Keratinocyte (primary cell): ENCODE measurements around the gene PTPN14.

Experiments
- EZH2 ChIP-seq: IDR thresholded peaks from one replicate; pipeline ENCODE4 v1.6.1; 2012; ENCODE audit warnings: inconsistent platforms, mild to moderate bottlenecking, low read length, moderate library complexity
- TF ChIP-seq, protein P1 (sequence below), 3 experiments: IDR thresholded peaks in 1 of 3; conservative IDR thresholded peaks in 1 of 3; optimal IDR thresholded peaks in 1 of 3; 2 replicates in 2 of 3; 3 replicates in 1 of 3; pipeline versions ENCODE3 to v1.5.1; 2011; ENCODE audit warnings: low read length in 3 of 3, mild to moderate bottlenecking in 3 of 3, moderate library complexity in 2 of 3, control low read depth in 1 of 3, inconsistent platforms in 1 of 3; ENCODE audit not compliant: insufficient read depth in 2 of 3; ENCODE audit errors: extremely low read depth in 1 of 3

DNA sequence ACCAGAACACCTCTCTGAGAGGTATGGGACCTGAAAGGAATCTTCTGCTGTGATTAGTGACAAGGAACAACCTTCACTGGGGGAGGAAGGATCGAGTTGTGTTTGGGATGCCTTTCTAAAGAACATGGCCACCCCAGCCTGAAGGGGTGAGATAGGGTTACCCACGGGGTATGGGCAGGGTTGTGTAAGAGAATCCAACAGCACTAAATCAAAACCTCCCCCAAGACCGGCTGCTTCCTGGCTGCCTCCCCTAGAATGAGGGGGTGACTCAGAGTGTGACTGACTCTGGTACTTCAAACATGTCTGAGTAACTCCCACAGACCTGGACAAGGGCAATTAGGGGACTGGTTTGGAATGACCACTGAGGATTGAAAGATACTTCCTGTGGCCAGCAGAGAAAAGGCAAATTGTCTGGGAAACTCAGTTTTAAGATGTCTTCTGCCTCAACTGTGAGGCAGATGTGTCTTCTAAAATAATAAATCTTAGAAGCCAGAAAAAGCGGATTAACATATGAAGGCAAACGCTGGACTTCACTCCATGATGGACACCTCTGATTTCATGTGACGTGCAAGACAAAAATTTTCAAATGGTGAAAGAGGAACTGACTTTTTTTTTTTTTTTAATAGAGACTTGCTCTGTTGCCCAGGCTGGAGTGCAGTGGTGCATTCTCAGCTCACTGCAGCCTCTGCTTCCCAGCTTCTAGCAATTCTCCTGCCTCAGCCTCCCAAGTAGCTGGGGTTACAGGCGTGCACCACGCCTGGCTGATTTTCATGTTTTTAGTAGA lies 6.7 kb upstream of the PTPN14 start:
- TF ChIP-seq, protein P1, sequence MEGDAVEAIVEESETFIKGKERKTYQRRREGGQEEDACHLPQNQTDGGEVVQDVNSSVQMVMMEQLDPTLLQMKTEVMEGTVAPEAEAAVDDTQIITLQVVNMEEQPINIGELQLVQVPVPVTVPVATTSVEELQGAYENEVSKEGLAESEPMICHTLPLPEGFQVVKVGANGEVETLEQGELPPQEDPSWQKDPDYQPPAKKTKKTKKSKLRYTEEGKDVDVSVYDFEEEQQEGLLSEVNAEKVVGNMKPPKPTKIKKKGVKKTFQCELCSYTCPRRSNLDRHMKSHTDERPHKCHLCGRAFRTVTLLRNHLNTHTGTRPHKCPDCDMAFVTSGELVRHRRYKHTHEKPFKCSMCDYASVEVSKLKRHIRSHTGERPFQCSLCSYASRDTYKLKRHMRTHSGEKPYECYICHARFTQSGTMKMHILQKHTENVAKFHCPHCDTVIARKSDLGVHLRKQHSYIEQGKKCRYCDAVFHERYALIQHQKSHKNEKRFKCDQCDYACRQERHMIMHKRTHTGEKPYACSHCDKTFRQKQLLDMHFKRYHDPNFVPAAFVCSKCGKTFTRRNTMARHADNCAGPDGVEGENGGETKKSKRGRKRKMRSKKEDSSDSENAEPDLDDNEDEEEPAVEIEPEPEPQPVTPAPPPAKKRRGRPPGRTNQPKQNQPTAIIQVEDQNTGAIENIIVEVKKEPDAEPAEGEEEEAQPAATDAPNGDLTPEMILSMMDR (optimal IDR thresholded peaks at IDR 0.05 in 1 of 3, IDR thresholded peaks at IDR 0.05 in 1 of 3, conservative IDR thresholded peaks at IDR 0.05 in 1 of 3; ENCODE audit: extremely low read depth in 1 of 3, insufficient read depth in 2 of 3, low read length in 3 of 3): no peak
- TF ChIP-seq EZH2: no peak
